DMS153 (cell line): ENCODE data around the gene ANKRD65.
"Not testable (repeated sequence)": the region's sequence is repeated elsewhere in the genome, so short reads cannot be mapped to it uniquely, and the experiment has no call there.

Experiments
- DNase-seq: peaks from one replicate; lab custom pipeline; 2025; lab: John Stamatoyannopoulos, UW

ANKRD65 gene

GRCh38 chr1:1370094-1370493, 51.0 kb downstream of the ANKRD65 start:
- DNase-seq = not testable (repeated sequence)
